DLD1 (cell line): Measurements from ENCODE around the gene KLHDC1.
"Not testable (repeated sequence)": the region's sequence is repeated elsewhere in the genome, so short reads cannot be mapped to it uniquely, and the experiment has no call there.

Source experiments
- in situ Hi-C: cut with HindIII; loops from 2 replicates; pipeline ENCODE4 v1.10.0; 2017; ENCODE audit warnings: low sequenced_read_pairs

KLHDC1 gene

GRCh38 chr14:49692811-49693734, at the start of gene KLHDC1:
TSS of gene KLHDC1 (plus strand) at chr14:49693120. CDS start at chr14:49693195, 75 bp downstream.
- in situ Hi-C loops = no loop called here

GRCh38 chr14:49653508-49653907, 39.4 kb upstream of the KLHDC1 start:
- in situ Hi-C loops = no loop called here

- in situ Hi-C loops = no loop called here
Measured at GRCh38 chr14:49654511-49654910, 38.4 kb upstream of the KLHDC1 start.

GRCh38 chr14:49657500-49657899, 35.4 kb upstream of the KLHDC1 start:
- in situ Hi-C loops = not testable (repeated sequence)

- in situ Hi-C loops = no loop called here
Measured at GRCh38 chr14:49659526-49660455, 33.1 kb upstream of the KLHDC1 start.

- in situ Hi-C loops = no loop called here
Measured at GRCh38 chr14:49670475-49670874, 22.4 kb upstream of the KLHDC1 start.

GRCh38 chr14:49673586-49673985, 19.3 kb upstream of the KLHDC1 start:
- in situ Hi-C loops = no loop called here

- in situ Hi-C loops = no loop called here
Measured at GRCh38 chr14:49677643-49678042, 15.3 kb upstream of the KLHDC1 start.

- in situ Hi-C loops = no loop called here
Measured at GRCh38 chr14:49679271-49679670, 13.6 kb upstream of the KLHDC1 start.

GRCh38 chr14:49686425-49686824, 6.5 kb upstream of the KLHDC1 start:
- in situ Hi-C loops = no loop called here

GRCh38 chr14:49687942-49688700, 4.8 kb upstream of the KLHDC1 start, which contains the start of gene POLE2:
TSS of gene POLE2 (minus strand) at chr14:49688214. CDS start at chr14:49688203, 11 bp downstream.
- in situ Hi-C loops = no loop called here

- in situ Hi-C loops = no loop called here
Measured at GRCh38 chr14:49688701-49689030, 4.3 kb upstream of the KLHDC1 start.

- in situ Hi-C loops = no loop called here
Measured at GRCh38 chr14:49691031-49691430, 1.9 kb upstream of the KLHDC1 start.

- in situ Hi-C loops = no loop called here
Measured at GRCh38 chr14:49692193-49692757, 645 bp upstream of the KLHDC1 start.

GRCh38 chr14:49693735-49694124, 810 bp downstream of the KLHDC1 start:
- in situ Hi-C loops = not testable (repeated sequence)

- in situ Hi-C loops = no loop called here
Measured at GRCh38 chr14:49702725-49703124, 9.8 kb downstream of the KLHDC1 start.

GRCh38 chr14:49703965-49704364, 11.0 kb downstream of the KLHDC1 start:
- in situ Hi-C loops = no loop called here

- in situ Hi-C loops = not testable (repeated sequence)
Measured at GRCh38 chr14:49704471-49704870, 11.6 kb downstream of the KLHDC1 start.

- in situ Hi-C loops = not testable (repeated sequence)
Measured at GRCh38 chr14:49710993-49711392, 18.1 kb downstream of the KLHDC1 start.

- in situ Hi-C loops = no loop called here
Measured at GRCh38 chr14:49720744-49721143, 27.8 kb downstream of the KLHDC1 start.
